Fibroblast of the aortic adventitia (primary cell): ENCODE measurements around the gene THSD7A. TPM values are rescaled to one million over a fixed set of nuclear protein-coding genes. Genes with fewer than 3 reads are reported as not detected.

Experiments used
- DNase-seq: peaks from one replicate; pipeline ENCODE4 v3.0.0-alpha.2; 2010; ENCODE audit warnings: low read depth
- H3K4me3 ChIP-seq: 2 replicates; pipeline ENCODE4 v1.5.1; 2011; ENCODE audit warnings: low read depth, mild to moderate bottlenecking, control low read depth, low read length, moderate library complexity
- total RNA-seq: library from RNA; depleted of rRNA; stranded (reverse); fragments of >200 nt; gene quantifications from 2 replicates; pipeline ENCODE4 v1.2.3, GENCODE V29; 2012; ENCODE audit warnings: low replicate concordance
- TF ChIP-seq, protein P1 (sequence below): IDR thresholded peaks from 2 replicates; pipeline ENCODE4 v1.5.1; 2011; ENCODE audit warnings: mild to moderate bottlenecking, low read length, control low read depth, inconsistent platforms; ENCODE audit not compliant: insufficient read depth

Gene THSD7A
- total RNA-seq, 1 donor = 2.5 TPM

DNA sequence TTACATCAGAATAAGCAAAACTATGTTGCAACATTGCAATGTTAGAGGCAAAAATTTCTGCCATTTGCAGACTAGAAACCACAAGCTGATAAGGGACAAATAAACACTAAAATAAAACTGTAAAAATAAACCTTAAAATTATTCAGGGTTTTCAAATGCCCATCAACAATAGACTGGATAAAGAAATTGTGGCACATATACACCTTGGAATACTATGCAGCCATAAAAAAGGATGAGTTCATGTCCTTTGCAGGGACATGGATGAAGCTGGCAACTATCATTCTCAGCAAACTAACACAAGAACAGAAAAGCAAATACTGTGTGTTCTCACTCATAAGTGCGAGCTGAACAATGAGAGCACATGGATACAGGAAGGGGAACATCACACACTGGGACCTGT is 473.4 kb downstream of the THSD7A start:
- no peak overlapping the region for H3K4me3 ChIP-seq
- no peak for DNase-seq
- TF ChIP-seq, protein P1, sequence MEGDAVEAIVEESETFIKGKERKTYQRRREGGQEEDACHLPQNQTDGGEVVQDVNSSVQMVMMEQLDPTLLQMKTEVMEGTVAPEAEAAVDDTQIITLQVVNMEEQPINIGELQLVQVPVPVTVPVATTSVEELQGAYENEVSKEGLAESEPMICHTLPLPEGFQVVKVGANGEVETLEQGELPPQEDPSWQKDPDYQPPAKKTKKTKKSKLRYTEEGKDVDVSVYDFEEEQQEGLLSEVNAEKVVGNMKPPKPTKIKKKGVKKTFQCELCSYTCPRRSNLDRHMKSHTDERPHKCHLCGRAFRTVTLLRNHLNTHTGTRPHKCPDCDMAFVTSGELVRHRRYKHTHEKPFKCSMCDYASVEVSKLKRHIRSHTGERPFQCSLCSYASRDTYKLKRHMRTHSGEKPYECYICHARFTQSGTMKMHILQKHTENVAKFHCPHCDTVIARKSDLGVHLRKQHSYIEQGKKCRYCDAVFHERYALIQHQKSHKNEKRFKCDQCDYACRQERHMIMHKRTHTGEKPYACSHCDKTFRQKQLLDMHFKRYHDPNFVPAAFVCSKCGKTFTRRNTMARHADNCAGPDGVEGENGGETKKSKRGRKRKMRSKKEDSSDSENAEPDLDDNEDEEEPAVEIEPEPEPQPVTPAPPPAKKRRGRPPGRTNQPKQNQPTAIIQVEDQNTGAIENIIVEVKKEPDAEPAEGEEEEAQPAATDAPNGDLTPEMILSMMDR = no peak

DNA sequence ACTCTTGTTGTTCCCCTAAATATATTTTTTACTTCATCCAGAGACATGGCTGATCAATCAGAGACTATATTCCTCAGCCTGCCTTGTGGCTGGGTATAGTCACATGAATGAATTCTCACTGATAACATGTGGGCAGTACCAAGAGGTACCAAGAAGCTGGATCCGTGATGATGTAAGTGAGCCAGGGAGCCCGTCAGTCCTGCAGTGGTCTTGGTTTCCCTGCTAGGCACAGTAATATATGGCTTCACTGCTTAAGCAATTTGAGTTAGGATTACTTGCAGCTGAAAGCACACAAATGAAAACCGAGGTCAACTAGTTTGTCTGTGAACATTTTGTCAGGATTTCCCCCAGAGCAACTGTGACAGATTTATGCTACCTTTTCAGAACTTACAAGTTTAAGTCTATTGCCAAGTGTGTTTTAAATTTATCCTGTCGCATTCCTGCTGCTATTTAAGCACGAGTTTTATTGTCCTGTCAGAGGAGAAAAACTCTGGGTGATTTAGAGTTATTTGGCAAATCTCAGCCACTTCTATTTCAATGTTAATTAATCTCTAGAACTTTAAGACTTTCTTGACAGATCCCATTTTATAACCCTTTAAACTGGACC is 476.5 kb downstream of the THSD7A start:
- no peak overlapping the region for H3K4me3 ChIP-seq
- DNase-seq = no peak
- TF ChIP-seq, protein P1 = no peak

DNA sequence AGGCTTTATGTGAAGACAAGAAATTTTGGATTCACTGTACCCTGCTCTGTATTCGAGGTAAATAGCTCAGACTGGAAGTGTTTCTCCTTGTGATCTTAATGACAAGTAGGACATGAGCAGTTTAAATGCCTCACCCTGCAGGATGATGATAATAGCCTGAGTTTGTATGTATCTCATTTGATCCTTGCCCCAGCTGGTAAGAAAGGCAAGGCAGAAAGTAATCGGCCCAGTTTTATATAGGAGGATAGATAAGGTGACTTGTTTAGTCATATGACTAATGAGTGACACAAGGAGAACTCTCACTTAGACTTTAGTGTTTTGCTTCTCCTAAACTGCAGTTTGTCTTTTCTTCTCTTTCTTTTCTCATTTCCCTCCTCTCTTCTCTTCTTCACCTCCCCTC is 485.7 kb downstream of the THSD7A start:
- TF ChIP-seq, protein P1 = no peak
- H3K4me3 ChIP-seq = no peak overlapping the region
- DNase-seq = no peak

DNA sequence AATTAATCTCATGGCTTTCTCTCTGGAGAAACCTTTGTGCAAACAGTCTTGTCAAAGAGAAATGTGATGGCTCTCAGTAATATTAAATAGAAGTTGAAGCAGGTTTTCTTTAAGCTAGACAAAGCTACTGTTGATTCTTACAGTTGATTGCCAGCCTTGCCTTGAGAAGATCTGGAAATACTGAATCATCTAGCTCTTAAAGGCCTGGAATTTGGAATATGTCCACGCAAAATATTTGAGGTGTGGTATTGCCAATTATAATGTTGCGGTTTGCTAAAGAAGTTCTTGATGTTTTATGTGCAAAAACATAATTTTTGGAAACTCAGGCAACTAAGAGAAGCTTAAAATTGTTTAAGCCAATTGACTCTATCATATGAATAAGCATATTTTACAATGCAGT is 486.4 kb downstream of the THSD7A start:
- no peak overlapping the region for H3K4me3 ChIP-seq
- DNase-seq = peak; percentile 28
- TF ChIP-seq, protein P1 = no peak

DNA sequence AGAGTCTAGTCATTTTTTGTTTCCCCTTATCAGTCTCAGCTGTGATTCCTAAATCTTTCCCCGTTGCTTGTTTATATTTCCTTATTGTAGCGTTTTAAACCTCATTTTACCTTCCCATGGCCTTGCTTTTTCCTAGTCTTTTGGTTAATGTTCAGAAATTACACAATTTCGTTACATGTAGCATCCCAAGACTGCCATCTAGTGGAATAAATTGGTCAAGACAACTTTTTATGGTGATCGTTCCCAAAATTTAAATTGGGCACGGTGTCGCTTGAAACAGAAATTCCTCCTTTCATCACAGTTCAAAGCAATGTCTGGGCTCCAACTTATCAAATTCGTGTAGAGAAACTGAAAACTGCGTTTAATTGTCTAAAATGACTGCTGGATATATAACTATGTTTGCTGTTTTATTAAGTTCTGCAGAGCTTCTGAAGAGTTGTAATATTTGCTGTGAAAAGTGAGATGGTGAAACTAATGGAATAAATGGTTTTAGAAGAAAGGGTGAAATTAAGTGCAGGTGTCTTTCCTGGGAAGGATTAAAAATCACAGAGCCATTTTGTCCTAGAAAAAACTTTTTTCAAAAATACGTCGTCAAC is 488.1 kb downstream of the THSD7A start:
- TF ChIP-seq, protein P1 = peak; percentile 67
- no peak overlapping the region for H3K4me3 ChIP-seq
- peak; percentile 67 for DNase-seq

DNA sequence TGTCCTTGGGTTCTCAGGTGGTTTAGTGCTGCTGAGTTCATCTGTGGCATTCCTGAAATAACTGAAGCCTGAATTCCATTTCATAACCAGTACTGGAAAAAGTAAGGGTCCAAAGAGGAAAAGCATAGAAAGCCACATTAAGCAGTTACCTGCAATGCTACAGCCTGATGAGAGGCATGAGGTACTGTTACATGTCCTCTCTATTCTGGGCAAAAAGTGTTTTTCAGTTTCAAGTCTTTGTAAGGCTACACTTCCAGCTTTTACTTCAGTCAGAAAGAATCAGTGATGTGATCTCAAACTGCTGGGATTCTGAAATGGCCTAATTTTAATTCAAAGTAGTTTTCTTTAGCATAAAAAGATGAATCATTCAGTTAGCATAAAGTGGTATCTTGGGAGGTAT is 488.9 kb downstream of the THSD7A start:
- H3K4me3 ChIP-seq = no peak overlapping the region
- no peak for DNase-seq
- TF ChIP-seq, protein P1 = no peak
